ENCODE results near the gene HSPA1A. TPM values are rescaled to one million over a fixed set of nuclear protein-coding genes. Genes with fewer than 3 reads are reported as not detected.

HSPA1A gene
- total and polyA plus RNA-seq, 9 of the 15 experiments (the other 6 are each of a cell fraction or from before 2014, with no cell fraction given): 2.2 to 273 (median 107) TPM

DNA sequence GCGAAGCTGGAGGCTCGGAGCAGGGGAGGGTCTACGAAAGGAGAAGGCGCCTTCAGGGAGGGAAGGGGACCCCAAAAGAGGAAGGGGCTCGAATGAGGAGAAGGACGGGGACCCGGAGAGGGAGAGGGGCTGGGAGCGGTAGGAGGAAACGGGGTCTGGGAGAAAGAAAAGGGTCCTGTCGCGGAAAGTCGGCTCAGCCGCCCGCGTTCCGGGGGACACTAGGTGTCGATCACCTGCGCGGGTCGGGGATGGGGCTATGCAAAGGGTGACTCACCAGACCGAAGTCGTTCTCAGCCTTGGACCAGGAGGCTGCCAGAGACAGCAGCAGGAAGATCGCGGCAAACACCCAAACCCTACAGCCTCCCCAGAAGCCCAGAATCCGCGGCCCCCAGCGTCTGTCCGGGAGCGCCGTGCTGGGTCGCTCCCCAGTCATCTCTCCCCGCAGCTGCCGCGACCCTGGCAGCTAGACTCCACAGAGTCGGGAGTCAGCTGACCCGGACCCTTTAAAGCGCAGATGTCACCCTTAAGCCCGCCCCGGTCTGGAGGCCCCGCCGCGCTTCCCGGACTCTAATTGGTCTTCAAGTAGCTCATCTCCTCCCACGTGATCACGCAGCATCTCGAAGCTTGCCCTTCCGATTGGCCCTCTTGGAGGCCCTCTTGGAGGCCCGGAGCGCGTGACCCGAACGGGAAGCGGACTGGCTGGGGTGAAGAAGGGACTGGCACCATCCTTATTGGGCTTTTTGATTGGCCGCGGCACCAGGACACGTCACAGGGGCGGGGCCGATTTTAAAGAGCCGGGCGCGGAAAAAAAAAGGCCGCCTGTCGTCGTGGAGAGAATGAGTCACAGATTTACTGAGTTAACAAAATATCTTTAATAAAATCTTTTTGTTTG, 47.2 kb downstream of the HSPA1A start, which contains the start of gene NEU1 (continued):
- TF ChIP-seq PRDM10 (IDR thresholded peaks at IDR 0.05; ENCODE audit: partially characterized antibody) (no peak), ARNT (IDR thresholded peaks at IDR 0.05) (no peak; a peak in 1 of 4 replicates), TBL1XR1 (IDR thresholded peaks at IDR 0.05; ENCODE audit: low read length in 2 of 2) (peak; percentile 72 to 78; a peak in 3 of 4 replicates), SMARCC2 (IDR thresholded peaks at IDR 0.05; ENCODE audit: low read depth) (no peak), ZNF699 (CRISPR knock-in tag; IDR thresholded peaks at IDR 0.05; ENCODE audit: insufficient replicate concordance) (no peak), CBX5 (IDR thresholded peaks at IDR 0.05; ENCODE audit: borderline replicate concordance, low read depth) (no peak), SIN3B (IDR thresholded peaks at IDR 0.05; ENCODE audit: low read depth) (peak; percentile 86), ZNF24 (IDR thresholded peaks at IDR 0.05) (no peak), MCM5 (IDR thresholded peaks at IDR 0.05; ENCODE audit: low read depth) (no peak), FOXJ3 (CRISPR knock-in tag; IDR thresholded peaks at IDR 0.05) (no peak), EZH2 (IDR thresholded peaks at IDR 0.05; ENCODE audit: borderline replicate concordance, low read depth, low read length) (no peak), CHD2 (IDR thresholded peaks at IDR 0.05; ENCODE audit: low read depth, low read length) (no peak; the same call in 1 of the 2 replicates), CGGBP1 (CRISPR knock-in tag; IDR thresholded peaks at IDR 0.05) (0 out of 2 replicates have a peak, but pooled peaks have one; percentile 37), E2F5 (CRISPR knock-in tag; IDR thresholded peaks at IDR 0.05) (no peak; the same call in 1 of the 2 replicates), TGIF2 (CRISPR knock-in tag; IDR thresholded peaks at IDR 0.05) (peak; percentile 99), ZFP1 (CRISPR knock-in tag; IDR thresholded peaks at IDR 0.05) (no peak), EWSR1 (IDR thresholded peaks at IDR 0.05; ENCODE audit: borderline replicate concordance, low read depth, partially characterized antibody) (no peak), ZBTB2 (IDR thresholded peaks at IDR 0.05) (peak; percentile 68; the same call in 1 of the 2 replicates), BRCA1 (IDR thresholded peaks at IDR 0.05) (no peak), BRCA1 (CRISPR knock-in tag; IDR thresholded peaks at IDR 0.05) (no peak), ZNF384 (IDR thresholded peaks at IDR 0.05; ENCODE audit: low read depth, low read length) (peak; percentile 98), ZBTB8A (IDR thresholded peaks at IDR 0.05; ENCODE audit: partially characterized antibody) (no peak), ZBED1 (IDR thresholded peaks at IDR 0.05) (no peak; the same call in 1 of the 2 replicates), SRSF9 (IDR thresholded peaks at IDR 0.05; ENCODE audit: borderline replicate concordance, low read depth, low read length) (no peak)
